Measurements from ENCODE around the gene FOS.

The FOS gene

DNA sequence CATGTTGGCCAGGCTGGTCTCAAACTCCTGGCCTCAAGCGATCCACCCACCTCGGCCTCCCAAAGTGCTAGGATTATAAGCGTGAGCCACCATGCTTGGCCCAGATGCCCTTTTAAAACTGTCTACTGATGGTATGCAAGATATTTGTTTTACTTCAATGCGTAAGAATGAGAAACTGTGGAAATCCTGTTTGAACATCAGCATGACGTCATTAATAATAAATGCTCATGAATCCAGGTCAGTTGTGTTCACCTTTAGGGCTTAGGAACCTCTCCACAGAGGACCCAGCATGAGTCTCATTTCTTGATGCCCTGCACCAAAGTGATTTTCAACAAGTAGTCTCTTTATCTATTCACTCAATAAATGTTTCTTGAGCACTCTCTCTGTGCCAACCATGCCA, 34.5 kb upstream of the FOS start:
- ATAC-seq (ENCODE audit: low read depth), result no peak

DNA sequence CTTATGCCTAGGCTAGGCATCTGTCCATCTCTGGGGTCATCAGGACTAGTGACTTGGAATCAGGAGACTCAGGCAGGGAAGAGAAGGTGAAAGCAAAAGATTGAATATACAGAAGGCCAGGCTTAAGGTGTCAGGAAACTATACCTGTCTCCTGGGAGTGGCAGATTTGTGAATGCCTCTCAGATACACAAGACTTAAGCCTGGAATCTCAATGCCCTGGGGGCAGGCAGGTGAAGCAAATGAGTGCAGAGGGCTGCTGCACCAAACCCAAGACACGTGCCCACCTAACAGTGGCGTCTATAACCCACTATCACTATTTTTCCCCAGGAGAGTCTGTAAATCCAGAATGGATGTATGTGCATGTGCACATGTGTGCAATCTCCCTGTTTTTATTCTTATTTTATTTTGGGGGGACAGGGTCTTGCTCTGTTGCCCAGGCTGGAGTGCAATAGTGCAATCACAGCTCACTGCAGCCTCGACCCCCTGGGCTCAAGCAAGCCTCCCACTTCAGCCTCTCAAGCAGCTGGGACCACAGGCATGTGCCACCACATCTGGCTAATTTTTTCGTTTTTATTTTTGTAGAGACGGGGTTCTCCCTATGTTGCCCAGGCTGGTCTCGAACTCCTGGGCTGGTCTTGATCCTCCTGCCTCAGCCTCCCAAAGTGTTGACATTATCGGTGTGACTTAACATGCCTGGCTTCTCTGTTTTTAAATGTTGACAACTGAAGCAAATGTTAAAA, 31.9 kb upstream of the FOS start:
- Histone ChIP-seq H3K27me3 (ENCODE audit: insufficient read depth, poor library complexity, severe bottlenecking) (no peaks in the 10 kb centered on the region), H3K27ac (ENCODE audit: poor library complexity, severe bottlenecking) (no peak overlapping the region), H3K4me3 (ENCODE audit: severe bottlenecking) (no peak overlapping the region), H3K9me3 (ENCODE audit: severe bottlenecking) (no peaks in the 10 kb centered on the region), H3K4me1 (ENCODE audit: insufficient read depth, poor library complexity, severe bottlenecking) (peaks cover 22% of the 10 kb centered on the region), H3K36me3 (ENCODE audit: low read depth) (no peaks in the 10 kb centered on the region)
- TF ChIP-seq, protein P1, sequence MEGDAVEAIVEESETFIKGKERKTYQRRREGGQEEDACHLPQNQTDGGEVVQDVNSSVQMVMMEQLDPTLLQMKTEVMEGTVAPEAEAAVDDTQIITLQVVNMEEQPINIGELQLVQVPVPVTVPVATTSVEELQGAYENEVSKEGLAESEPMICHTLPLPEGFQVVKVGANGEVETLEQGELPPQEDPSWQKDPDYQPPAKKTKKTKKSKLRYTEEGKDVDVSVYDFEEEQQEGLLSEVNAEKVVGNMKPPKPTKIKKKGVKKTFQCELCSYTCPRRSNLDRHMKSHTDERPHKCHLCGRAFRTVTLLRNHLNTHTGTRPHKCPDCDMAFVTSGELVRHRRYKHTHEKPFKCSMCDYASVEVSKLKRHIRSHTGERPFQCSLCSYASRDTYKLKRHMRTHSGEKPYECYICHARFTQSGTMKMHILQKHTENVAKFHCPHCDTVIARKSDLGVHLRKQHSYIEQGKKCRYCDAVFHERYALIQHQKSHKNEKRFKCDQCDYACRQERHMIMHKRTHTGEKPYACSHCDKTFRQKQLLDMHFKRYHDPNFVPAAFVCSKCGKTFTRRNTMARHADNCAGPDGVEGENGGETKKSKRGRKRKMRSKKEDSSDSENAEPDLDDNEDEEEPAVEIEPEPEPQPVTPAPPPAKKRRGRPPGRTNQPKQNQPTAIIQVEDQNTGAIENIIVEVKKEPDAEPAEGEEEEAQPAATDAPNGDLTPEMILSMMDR (IDR thresholded peaks at IDR 0.05; ENCODE audit: poor library complexity, severe bottlenecking), result no peak
- 0 out of 3 replicates have a peak, but pooled peaks have one; percentile 14 for ATAC-seq (ENCODE audit: low read depth)
- no peak for DNase-seq (ENCODE audit: low spot score)

More for the DNA sequence above, 34.5 kb upstream of the FOS start:
- no peaks in the 10 kb centered on the region for H3K36me3 ChIP-seq (ENCODE audit: low read depth)
- TF ChIP-seq, protein P1 (IDR thresholded peaks at IDR 0.05; ENCODE audit: poor library complexity, severe bottlenecking), result no peak
- H3K4me1 ChIP-seq (ENCODE audit: insufficient read depth, poor library complexity, severe bottlenecking), result peaks cover 12% of the 10 kb centered on the region
- peak overlapping the region; percentile 78 for H3K27ac ChIP-seq (ENCODE audit: poor library complexity, severe bottlenecking)
- H3K9me3 ChIP-seq (ENCODE audit: severe bottlenecking), result no peaks in the 10 kb centered on the region
- no peak overlapping the region for H3K4me3 ChIP-seq (ENCODE audit: severe bottlenecking)
- no peak for DNase-seq (ENCODE audit: low spot score)
- no peaks in the 10 kb centered on the region for H3K27me3 ChIP-seq (ENCODE audit: insufficient read depth, poor library complexity, severe bottlenecking)

DNA sequence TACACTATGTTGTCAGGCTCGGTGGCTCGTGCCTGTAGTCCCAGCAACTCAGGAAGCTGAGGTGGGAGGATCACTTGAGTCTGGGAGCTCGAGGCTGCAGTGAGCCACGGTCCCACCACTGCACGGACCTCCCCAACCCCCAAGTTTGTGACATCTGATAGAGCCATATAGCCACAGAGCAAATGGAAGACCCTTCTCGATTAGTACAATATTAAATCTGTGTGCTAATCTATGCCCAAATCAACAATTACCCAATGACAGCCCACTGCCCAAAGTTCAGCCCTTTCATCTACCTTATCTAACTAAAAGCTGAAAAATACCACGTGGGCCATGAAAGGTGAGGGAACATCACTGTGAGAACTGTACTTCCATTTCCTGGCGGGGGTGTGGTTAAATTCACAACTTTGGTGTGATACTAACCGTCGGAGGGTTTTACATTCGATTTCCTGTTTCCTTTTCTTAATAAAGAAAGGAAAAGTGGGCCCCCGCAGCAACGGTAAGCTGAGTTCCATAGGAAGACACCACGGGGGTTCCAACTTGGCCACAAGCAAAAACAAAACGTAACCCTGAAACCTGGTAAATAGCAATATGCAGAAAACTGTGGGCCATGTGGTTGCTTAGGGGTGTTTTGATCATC, 31.2 kb upstream of the FOS start:
- Histone ChIP-seq H3K27me3 (ENCODE audit: insufficient read depth, poor library complexity, severe bottlenecking) (no peaks in the 10 kb centered on the region), H3K9me3 (ENCODE audit: severe bottlenecking) (no peaks in the 10 kb centered on the region), H3K27ac (ENCODE audit: poor library complexity, severe bottlenecking) (no peak overlapping the region), H3K36me3 (ENCODE audit: low read depth) (no peaks in the 10 kb centered on the region), H3K4me3 (ENCODE audit: severe bottlenecking) (no peak overlapping the region), H3K4me1 (ENCODE audit: insufficient read depth, poor library complexity, severe bottlenecking) (peaks cover 23% of the 10 kb centered on the region)
- DNase-seq (ENCODE audit: low spot score) (no peak), ATAC-seq (ENCODE audit: low read depth) (no peak)
- TF ChIP-seq, protein P1 (IDR thresholded peaks at IDR 0.05; ENCODE audit: poor library complexity, severe bottlenecking), result no peak

DNA sequence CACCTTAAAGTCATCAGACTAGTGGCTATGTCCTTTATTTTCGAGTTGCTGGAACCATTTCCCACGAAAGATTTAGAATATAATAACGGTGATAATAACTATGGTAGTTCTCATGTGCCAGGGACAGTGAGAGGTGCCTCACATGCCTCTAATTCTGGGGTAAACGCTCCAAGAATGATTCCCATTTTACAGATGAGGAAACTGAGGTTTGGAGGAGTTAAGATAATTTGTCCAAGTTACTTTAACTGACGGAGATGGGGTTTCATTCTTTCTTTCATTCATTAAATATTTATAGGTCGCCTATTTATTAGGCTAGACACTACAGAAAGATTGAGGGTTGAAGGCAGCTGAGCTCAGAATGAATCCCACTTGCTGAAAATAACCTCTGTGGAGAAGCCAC, 30.7 kb upstream of the FOS start:
- no peak overlapping the region for H3K27ac ChIP-seq (ENCODE audit: poor library complexity, severe bottlenecking)
- ATAC-seq (ENCODE audit: low read depth), result no peak
- no peaks in the 10 kb centered on the region for H3K9me3 ChIP-seq (ENCODE audit: severe bottlenecking)
- H3K4me3 ChIP-seq (ENCODE audit: severe bottlenecking), result no peak overlapping the region
- peaks cover 23% of the 10 kb centered on the region for H3K4me1 ChIP-seq (ENCODE audit: insufficient read depth, poor library complexity, severe bottlenecking)
- no peaks in the 10 kb centered on the region for H3K36me3 ChIP-seq (ENCODE audit: low read depth)
- TF ChIP-seq, protein P1 (IDR thresholded peaks at IDR 0.05; ENCODE audit: poor library complexity, severe bottlenecking), result no peak
- no peaks in the 10 kb centered on the region for H3K27me3 ChIP-seq (ENCODE audit: insufficient read depth, poor library complexity, severe bottlenecking)
- no peak for DNase-seq (ENCODE audit: low spot score)

All from RWPE2 (cell line).